ENCODE measurements around the gene TAS2R19. TPM values are rescaled to one million over a fixed set of nuclear protein-coding genes. Genes with fewer than 3 reads are reported as not detected.

TAS2R19 gene
- total RNA-seq, 2 donors from 2014 or later: 4.3 to 5.9 TPM

DNA sequence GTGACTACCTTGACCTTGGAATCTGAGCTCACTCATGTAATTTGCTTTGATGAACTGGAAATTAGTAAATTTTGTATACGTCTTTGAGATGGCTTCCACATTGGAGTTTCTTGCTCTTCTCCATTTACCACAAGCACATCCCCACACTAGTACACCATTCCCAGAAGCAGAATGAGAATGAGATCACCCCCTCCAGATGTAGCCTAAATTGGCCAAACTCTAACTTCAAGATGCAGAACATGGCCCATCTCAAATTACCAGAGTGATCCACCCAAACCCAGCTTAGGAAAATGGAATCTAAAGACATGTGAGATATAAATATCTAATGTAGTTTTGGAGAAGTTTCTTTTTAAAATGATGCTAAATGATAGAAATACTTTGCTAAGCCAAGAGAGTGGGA, 14.8 kb downstream of the TAS2R19 start:
- DNase-seq (ENCODE audit: low spot score): no peak
- intact Hi-C loops (cut with DNase I): no loop called here

DNA sequence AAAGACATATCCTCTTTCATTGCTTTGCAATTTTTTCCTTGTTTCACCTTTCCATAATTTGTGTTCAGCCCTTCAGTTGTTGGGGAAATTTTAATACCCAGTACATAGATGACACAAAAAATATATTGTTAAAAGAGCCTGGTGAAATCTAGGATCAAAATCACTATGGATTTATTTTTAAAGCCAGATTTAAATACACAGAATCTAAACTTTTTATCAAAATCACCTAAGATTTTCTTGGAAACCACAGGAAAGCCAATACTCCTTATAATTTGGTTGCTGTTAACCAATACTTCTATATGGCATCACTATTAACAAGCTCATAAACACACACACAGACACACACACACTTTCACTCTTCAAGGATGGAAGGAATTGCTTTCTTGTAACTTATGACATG, 24.2 kb downstream of the TAS2R19 start, which contains the start of gene TAS2R20:
TSS of gene TAS2R20 (minus strand) at position 101 of the 400 bp plus-strand sequence. CDS start 429 bp downstream, outside the sequence.
- intact Hi-C loops (cut with DNase I): no loop called here
- no peak for DNase-seq (ENCODE audit: low spot score)

DNA sequence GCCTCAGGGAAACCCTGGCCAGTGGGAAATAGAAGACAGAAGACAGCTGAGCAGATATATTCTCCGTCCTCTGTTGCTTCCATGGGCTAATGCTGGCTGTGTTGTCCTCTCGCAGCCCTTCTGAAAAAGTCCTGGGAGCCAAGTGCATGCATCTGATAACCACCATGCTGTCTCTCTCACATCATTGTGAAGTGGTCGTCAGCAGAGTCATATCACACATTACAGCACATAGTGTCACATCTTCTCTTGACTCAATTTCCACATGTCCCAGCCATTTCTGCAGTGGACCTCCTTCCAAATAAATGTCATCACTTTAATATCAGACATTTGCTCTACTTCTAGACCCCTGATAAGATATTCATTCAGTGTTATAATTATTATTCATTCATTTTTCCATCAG, 28.1 kb downstream of the TAS2R19 start:
- intact Hi-C loops (cut with DNase I): no loop called here
- no peak for DNase-seq (ENCODE audit: low spot score)

DNA sequence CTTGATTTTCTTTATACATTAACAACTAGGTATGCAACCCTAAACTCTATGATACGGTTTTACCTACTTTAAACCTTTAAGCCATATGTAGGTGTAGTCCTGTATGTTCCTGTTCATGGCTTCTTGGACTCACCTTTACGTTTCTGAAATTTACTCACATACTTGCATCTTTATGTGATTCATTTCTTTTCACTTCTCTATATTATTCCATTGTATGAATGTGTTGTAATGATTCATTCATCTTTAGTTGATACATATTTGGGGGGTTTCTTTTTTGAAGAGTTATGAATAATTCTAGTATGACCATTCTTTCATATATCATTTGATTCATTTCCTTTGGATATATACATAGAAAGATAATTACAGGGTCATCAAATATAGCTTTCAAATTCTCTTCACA, 33.3 kb downstream of the TAS2R19 start:
- intact Hi-C loops (cut with DNase I): no loop called here
- no peak for DNase-seq (ENCODE audit: low spot score)

DNA sequence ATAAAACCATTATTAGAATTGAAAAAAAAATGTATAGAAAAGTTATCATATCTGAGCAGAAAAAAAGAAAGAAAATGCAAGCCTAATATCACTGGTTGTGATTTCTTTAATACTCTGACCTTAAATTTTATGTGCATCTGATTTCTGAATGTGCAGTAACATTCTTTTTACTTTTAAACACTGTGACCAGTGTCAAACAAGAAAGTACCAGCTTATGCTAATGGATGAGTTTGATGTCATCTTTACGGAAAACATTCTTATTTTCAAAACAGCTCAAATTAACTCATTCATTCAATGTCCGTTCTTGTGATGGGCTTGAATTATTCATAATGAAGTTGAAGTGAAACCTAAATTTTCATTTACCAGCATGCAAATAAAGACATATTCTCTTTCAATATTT, 35.6 kb downstream of the TAS2R19 start, which contains the start of gene TAS2R50:
TSS of gene TAS2R50 (minus strand) at position 101 of the 400 bp plus-strand sequence. CDS start at position 49, 52 bp downstream.
- intact Hi-C loops (cut with DNase I): no loop called here
- DNase-seq (ENCODE audit: low spot score): no peak

DNA sequence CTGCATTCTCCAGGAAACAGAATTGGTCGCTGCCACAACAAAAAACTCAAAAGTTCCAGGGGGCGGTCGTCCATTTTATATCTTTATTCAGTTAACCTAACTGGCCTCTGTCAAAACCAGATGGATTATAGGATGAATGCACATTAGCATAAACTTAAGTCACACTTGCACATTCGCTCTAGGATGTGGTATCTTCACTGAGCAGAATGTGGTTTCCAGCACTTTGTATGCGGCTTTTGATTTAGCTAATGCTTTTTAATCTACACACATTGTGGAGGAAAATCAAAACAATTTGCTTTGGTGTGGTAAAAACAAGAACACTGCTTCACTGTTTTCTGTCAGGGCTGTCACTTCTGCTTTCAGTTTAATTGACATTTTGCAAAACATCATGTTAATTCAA, 40.2 kb downstream of the TAS2R19 start:
- no peak for DNase-seq (ENCODE audit: low spot score)
- intact Hi-C loops (cut with DNase I): no loop called here

DNA sequence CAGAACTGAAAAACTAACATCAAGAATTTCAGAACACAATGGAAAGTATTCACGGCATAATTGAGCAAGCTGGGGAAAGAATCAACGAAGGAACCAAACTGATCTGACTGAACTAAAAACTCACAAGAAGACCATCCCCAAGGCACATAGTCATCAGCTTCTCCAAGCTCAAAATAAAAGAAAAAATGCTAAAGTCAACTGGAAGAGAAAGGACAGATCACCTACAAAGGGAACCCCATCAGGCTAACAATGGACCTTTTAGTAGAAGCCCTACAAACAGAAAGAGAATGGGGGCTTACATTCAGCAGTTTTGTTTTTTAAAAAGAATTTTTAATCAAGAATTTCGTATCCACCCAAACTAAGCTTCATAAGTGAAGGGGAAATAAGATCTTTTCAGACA, 47.5 kb downstream of the TAS2R19 start:
- no peak for DNase-seq (ENCODE audit: low spot score)
- intact Hi-C loops (cut with DNase I): no loop called here

Other genes starting within 250 kb of the TAS2R19 start
- gene TAS2R7, start 220.0 kb downstream of the TAS2R19 start, total RNA-seq: not detected
- gene TAS2R8, start 215.3 kb downstream of the TAS2R19 start, total RNA-seq: not detected
- gene TAS2R9, start 212.5 kb downstream of the TAS2R19 start, total RNA-seq: under 1 TPM in 1 of 2 donors, not detected in 1; 0.51 TPM
- 1 to 10 TPM in 1 of 2 donors, under 1 TPM in 1; 0.76 to 1.2 TPM for gene TAS2R10, start 196.3 kb downstream of the TAS2R19 start, total RNA-seq
- gene PRR4, start 173.1 kb downstream of the TAS2R19 start, total RNA-seq: 1 to 10 TPM; 2.5 to 4.3 TPM
- 10 to 100 TPM; 13.5 to 19.2 TPM for gene PRH1, start 138.4 kb downstream of the TAS2R19 start, total RNA-seq
- 1 to 10 TPM; 2.4 to 2.5 TPM for gene TAS2R13, start 113.1 kb downstream of the TAS2R19 start, total RNA-seq
- not detected for gene PRH2, start 93.4 kb downstream of the TAS2R19 start, total RNA-seq
- 1 to 10 TPM; 3.5 to 5.5 TPM for gene TAS2R14, start 83.4 kb downstream of the TAS2R19 start, total RNA-seq
- gene TAS2R50, start 35.7 kb downstream of the TAS2R19 start, total RNA-seq: 1 to 10 TPM; 2.0 to 3.2 TPM
- 1 to 10 TPM; 3.0 to 4.3 TPM for gene TAS2R20, start 24.3 kb downstream of the TAS2R19 start, total RNA-seq
- gene TAS2R31, start 8.8 kb upstream of the TAS2R19 start, total RNA-seq: 1 to 10 TPM; 3.3 to 4.7 TPM
- gene TAS2R46, start 39.7 kb upstream of the TAS2R19 start, total RNA-seq: 1 to 10 TPM; 2.2 to 2.4 TPM
- gene TAS2R43, start 69.7 kb upstream of the TAS2R19 start, total RNA-seq: 1 to 10 TPM in 1 of 2 donors, under 1 TPM in 1; 0.33 to 1.3 TPM
- 1 to 10 TPM; 4.3 to 4.4 TPM for gene TAS2R30, start 112.0 kb upstream of the TAS2R19 start, total RNA-seq
- 10 to 100 TPM; 15.1 to 15.3 TPM for gene SMIM10L1, start 148.6 kb upstream of the TAS2R19 start, total RNA-seq
- not detected for gene TAS2R42, start 164.3 kb upstream of the TAS2R19 start, total RNA-seq
- gene PRB3, start 247.1 kb upstream of the TAS2R19 start, total RNA-seq: not detected